GM06990 (cell line): ENCODE measurements around the gene RAB34.
A peak's percentile ranks its signal among the peaks of the same experiment; 100 is the strongest.

Experiments used
- DNase-seq: peaks from one replicate; pipeline ENCODE4 v3.0.0-alpha.2; 2011; ENCODE audit not compliant: insufficient read length; ENCODE audit errors: extremely low read depth
- H3K27me3 ChIP-seq: replicated peaks from 2 replicates; pipeline ENCODE4 v1.6.0; 2011; ENCODE audit warnings: low read length; ENCODE audit not compliant: control insufficient read depth, insufficient read depth
- H3K36me3 ChIP-seq: 2 replicates; pipeline ENCODE4 v1.5.1; 2011; ENCODE audit warnings: low read length; ENCODE audit not compliant: control insufficient read depth, insufficient read depth
- H3K4me3 ChIP-seq: replicated peaks from 2 replicates; pipeline ENCODE4 v1.5.1; 2011; ENCODE audit warnings: low read depth, mild to moderate bottlenecking, control low read depth, low read length
- CTCF ChIP-seq: IDR thresholded peaks from 2 replicates; pipeline ENCODE4 v1.5.1; 2011; ENCODE audit warnings: low read length, control low read depth, mild to moderate bottlenecking, inconsistent platforms; ENCODE audit not compliant: insufficient read depth, poor library complexity, severe bottlenecking

The RAB34 gene

GRCh38 chr17:28712705-28713415 is 4.8 kb downstream of the RAB34 start:
- Histone ChIP-seq H3K4me3 (no peak overlapping the region), H3K27me3 (no peaks in the 10 kb centered on the region), H3K36me3 (no peaks in the 10 kb centered on the region)
- no peak for TF ChIP-seq CTCF
- DNase-seq: no peak

- H3K27me3 ChIP-seq: no peaks in the 10 kb centered on the region
- no peaks in the 10 kb centered on the region for H3K36me3 ChIP-seq
- peak overlapping the region; percentile 73 for H3K4me3 ChIP-seq
- DNase-seq: peak; percentile 75
- TF ChIP-seq CTCF: peak; percentile 16
Measured at GRCh38 chr17:28712032-28712704, 5.5 kb downstream of the RAB34 start.

- DNase-seq: no peak
- H3K4me3 ChIP-seq: peak within 1 kb of the TSS; percentile 73
- H3K36me3 ChIP-seq: no peaks in the 10 kb centered on the region
- no peak for TF ChIP-seq CTCF
- H3K27me3 ChIP-seq: no peaks in the 10 kb centered on the region
Measured at GRCh38 chr17:28711723-28712031, 6.0 kb downstream of the RAB34 start, which contains the start of gene PROCA1. Gene PROCA1 (minus strand): TSS chr17:28711888. CDS start chr17:28711660, 228 bp downstream.

GRCh38 chr17:28710861-28711722 is 6.6 kb downstream of the RAB34 start:
- H3K27me3 ChIP-seq: no peaks in the 10 kb centered on the region
- TF ChIP-seq CTCF: no peak
- peak overlapping the region; percentile 73 for H3K4me3 ChIP-seq
- peak; percentile 90 for DNase-seq
- peaks cover 4% of the 10 kb centered on the region for H3K36me3 ChIP-seq

GRCh38 chr17:28707339-28707720 is 10.3 kb downstream of the RAB34 start:
- no peaks in the 10 kb centered on the region for H3K27me3 ChIP-seq
- no peak for TF ChIP-seq CTCF
- peaks cover 22% of the 10 kb centered on the region for H3K36me3 ChIP-seq
- no peak for DNase-seq
- H3K4me3 ChIP-seq: no peak overlapping the region
